HepG2 (cell line): ENCODE data around the gene PRRT1.

Source experiments
- MYC ChIP-seq: sonication (generic); formaldehyde crosslinking; IDR thresholded peaks from 2 replicates; pipeline ENCODE4 v1.9.0; 2021; ENCODE audit warnings: missing genetic modification reagents, borderline replicate concordance
- PLSCR1 ChIP-seq: sonication (generic); formaldehyde crosslinking; IDR thresholded peaks from 2 replicates; pipeline ENCODE4 v1.5.0; 2020; ENCODE audit warnings: missing genetic modification reagents, mild to moderate bottlenecking, borderline replicate concordance
- TF ChIP-seq, protein P1 (sequence below): sonication (generic); formaldehyde crosslinking; conservative IDR thresholded peaks from 2 replicates; pipeline ENCODE4 v1.4.0; 2020; ENCODE audit warnings: mild to moderate bottlenecking, missing genetic modification reagents, moderate library complexity

- TF ChIP-seq MYC (CRISPR knock-in tag) (no peak), PLSCR1 (CRISPR knock-in tag) (no peak)
- TF ChIP-seq, protein P1, sequence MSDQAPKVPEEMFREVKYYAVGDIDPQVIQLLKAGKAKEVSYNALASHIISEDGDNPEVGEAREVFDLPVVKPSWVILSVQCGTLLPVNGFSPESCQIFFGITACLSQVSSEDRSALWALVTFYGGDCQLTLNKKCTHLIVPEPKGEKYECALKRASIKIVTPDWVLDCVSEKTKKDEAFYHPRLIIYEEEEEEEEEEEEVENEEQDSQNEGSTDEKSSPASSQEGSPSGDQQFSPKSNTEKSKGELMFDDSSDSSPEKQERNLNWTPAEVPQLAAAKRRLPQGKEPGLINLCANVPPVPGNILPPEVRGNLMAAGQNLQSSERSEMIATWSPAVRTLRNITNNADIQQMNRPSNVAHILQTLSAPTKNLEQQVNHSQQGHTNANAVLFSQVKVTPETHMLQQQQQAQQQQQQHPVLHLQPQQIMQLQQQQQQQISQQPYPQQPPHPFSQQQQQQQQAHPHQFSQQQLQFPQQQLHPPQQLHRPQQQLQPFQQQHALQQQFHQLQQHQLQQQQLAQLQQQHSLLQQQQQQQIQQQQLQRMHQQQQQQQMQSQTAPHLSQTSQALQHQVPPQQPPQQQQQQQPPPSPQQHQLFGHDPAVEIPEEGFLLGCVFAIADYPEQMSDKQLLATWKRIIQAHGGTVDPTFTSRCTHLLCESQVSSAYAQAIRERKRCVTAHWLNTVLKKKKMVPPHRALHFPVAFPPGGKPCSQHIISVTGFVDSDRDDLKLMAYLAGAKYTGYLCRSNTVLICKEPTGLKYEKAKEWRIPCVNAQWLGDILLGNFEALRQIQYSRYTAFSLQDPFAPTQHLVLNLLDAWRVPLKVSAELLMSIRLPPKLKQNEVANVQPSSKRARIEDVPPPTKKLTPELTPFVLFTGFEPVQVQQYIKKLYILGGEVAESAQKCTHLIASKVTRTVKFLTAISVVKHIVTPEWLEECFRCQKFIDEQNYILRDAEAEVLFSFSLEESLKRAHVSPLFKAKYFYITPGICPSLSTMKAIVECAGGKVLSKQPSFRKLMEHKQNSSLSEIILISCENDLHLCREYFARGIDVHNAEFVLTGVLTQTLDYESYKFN (CRISPR knock-in tag) = no peak
Observed at GRCh38 chr6:32131439-32131948, 20.2 kb downstream of the PRRT1 start.
